ENCODE results near the gene KIAA0825.

- TF ChIP-seq EZH2 (IDR thresholded peaks at IDR 0.05; ENCODE audit: insufficient read depth, poor library complexity, severe bottlenecking): no peak
- no peak for TF ChIP-seq EZH2phosphoT487 (IDR thresholded peaks at IDR 0.05; ENCODE audit: insufficient read depth, low read depth)
Observed at GRCh38 chr5:94614156-94614805, 4.1 kb downstream of the KIAA0825 start.
